NK-92 (cell line): Measurements from ENCODE around the gene COLEC12.

Experiments
- DNase-seq: peaks from one replicate; lab custom pipeline; 2025; ENCODE audit not compliant: unreplicated experiment; lab: John Stamatoyannopoulos, UW

COLEC12 gene

DNA sequence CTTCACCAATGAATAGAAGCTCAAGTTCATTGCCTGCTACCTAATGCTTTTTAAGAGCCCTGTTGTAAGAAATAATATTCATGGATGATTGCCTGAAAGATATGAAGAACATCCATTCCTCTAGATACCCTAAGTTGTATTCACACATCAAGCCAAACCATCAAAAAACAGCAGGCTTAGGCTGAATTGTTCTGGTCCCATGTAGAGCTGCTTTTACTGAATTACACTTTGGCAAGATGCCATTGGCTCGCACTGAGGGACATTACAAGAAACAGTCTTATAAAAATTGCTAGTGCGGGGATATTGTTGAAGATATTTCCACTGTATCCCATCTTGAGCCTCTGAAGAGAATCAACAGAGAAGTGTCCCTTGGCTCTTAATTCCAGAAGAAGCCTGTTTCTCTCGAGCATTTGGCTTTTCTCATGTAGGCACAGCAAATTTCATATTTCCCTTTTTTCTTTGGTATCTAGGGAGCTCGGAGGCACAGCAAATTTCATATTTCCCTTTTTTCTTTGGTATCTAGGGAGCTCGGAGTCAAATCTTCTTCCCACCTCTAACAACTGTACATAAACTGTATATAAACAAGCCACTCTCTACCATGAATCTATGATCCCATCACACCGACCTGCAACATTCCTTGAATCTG is 107.5 kb downstream of the COLEC12 start:
- no peak for DNase-seq

GRCh38 chr18:390741-391478 is 109.6 kb downstream of the COLEC12 start:
- DNase-seq: no peak

DNA sequence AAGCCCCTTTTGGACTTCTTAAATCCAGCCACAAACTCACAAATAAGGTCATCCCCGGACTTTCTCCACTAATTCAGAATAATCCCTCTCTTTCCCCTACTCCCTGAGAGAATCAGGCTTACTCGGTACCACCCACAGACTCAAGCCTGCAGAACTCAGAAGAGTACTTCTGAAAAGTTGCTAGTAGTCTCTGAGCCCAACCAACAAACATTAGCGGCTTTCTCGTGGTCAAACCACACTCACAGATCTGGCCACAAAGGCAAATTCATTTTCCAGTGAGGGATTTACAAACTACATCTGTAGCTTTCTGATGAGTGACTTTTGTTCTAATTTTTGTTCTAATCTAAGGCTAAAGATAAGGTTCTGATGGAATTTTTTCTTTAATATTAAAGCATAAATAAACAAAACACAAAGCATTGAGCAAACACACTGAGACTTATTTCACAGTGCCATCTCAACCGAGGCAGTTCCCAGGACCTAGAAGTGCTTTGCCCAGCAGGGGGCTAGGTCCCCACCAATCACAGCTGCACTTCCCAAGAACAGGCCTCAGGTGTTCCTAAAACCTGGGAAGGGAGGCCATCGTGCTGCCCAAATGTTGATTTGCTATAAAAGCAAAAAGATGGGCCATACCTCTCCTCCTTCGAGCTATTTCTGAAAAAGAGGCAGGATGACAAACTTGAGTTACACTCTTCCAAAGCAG is 110.7 kb downstream of the COLEC12 start:
- no peak for DNase-seq

GRCh38 chr18:388200-388599 is 112.3 kb downstream of the COLEC12 start:
- no peak for DNase-seq

DNA sequence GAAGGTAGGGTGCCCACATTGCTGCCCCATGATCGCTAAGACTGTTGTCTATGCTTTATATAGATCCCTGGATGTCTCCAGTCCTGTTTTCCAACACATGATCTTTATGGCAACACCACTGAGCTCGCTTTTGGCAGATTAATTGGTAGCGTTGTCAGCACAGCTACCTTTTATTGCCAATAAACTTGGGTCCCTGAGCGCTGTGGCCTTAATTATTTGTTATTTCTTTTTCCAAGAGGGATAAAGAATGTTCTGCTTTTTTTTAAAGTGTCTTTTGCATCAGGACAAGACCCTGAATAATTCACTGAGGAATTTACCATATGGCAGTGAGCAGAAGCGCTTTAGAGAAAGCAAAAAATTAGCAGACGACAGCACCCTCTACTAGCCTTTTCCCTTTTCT is 113.5 kb downstream of the COLEC12 start:
- DNase-seq: no peak

DNA sequence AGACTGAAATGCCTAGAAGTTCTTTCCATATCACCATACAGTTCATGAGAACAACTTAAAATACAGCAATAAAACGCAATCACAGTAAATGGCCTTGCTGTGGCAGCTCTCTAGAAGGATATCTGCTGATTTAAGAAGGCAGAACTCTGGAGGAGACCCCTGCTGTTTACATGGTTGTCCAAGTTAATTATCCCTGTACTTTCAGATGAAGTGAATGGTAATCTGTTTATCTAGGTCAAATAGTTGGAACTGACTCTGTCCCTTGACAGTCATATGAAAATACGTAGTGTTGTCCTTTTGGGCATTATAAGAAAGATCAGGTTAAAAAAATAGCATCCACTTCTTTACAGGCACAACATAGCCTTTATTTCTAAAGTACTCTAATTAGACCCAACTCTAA is 115.6 kb downstream of the COLEC12 start:
- no peak for DNase-seq

GRCh38 chr18:383135-383534 is 117.4 kb downstream of the COLEC12 start:
- no peak for DNase-seq

- no peak for DNase-seq
Measured at GRCh38 chr18:382423-382984, 118.0 kb downstream of the COLEC12 start.

GRCh38 chr18:379681-380330 is 120.7 kb downstream of the COLEC12 start:
- DNase-seq: no peak

GRCh38 chr18:378079-378478 is 122.4 kb downstream of the COLEC12 start:
- DNase-seq: no peak

GRCh38 chr18:377088-377487 is 123.4 kb downstream of the COLEC12 start:
- DNase-seq: no peak

GRCh38 chr18:376311-376710 is 124.2 kb downstream of the COLEC12 start:
- no peak for DNase-seq

GRCh38 chr18:374721-375168 is 125.8 kb downstream of the COLEC12 start:
- DNase-seq: no peak

DNA sequence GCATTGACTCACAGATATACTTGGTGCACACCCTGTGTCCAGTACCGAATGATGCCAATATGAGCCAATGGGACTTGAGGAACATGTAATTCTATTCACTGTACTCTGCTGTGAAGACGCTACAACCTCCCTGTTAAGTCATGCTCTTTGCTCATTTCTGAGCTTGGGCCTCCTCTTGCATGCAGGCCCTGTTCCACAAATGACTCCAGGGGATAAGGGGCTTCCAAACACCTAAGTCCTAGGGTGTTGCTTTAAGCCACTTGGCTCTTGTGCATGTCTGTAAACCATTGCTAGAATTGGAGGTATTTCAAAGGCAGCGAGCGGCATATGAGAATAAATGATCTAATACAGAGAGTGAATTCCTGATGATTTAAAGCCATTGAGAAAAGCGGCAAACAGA is 126.7 kb downstream of the COLEC12 start:
- no peak for DNase-seq

- DNase-seq: no peak
Measured at GRCh38 chr18:371609-371982, 128.9 kb downstream of the COLEC12 start.

GRCh38 chr18:370751-371608 is 129.5 kb downstream of the COLEC12 start:
- no peak for DNase-seq

- DNase-seq: no peak
Measured at GRCh38 chr18:369224-370015, 131.1 kb downstream of the COLEC12 start.

DNA sequence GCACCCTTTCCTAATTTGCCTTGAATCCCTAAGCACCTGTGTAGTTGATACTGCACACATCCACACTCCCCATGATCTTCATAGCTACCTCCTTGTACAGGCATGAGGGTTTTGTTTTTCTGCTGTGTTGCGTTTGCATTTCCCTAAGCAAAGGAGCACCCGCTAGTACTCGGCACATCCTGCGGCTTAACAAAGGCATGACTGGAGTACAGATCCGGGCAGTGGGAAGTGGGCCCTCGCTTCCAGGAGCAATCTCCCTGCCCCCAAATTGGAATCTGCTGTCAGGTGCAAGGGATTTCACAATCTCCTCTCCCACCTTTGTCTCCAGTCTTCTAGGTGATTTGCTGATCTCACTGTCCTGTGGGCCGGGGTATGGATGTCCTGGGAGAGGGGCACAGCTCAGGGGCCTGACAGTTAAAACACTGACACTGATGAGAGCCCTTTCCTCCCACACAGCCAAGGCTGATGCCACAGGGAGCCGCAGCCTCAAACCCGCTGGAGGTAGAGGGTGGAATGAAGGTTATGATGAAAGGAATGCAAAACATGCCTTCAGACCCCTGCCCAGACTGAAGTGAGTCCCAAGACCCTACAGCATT is 133.9 kb downstream of the COLEC12 start:
- no peak for DNase-seq

- no peak for DNase-seq
Measured at GRCh38 chr18:365651-366050, 134.8 kb downstream of the COLEC12 start.
